ENCODE results near the gene PIH1D1.
A peak's percentile ranks its signal among the peaks of the same experiment; 100 is the strongest.
"Not testable (repeated sequence)": the region's sequence is repeated elsewhere in the genome, so short reads cannot be mapped to it uniquely, and the experiment has no call there.

PIH1D1 gene

GRCh38 chr19:49448432-49448786, 3.2 kb downstream of the PIH1D1 start:
- TF ChIP-seq ZNF274 (IDR thresholded peaks at IDR 0.05; ENCODE audit: low read depth, low read length) (no peak), SUZ12 (IDR thresholded peaks at IDR 0.05; ENCODE audit: extremely low read depth, insufficient read depth, insufficient read length) (no peak), YY1 (IDR thresholded peaks at IDR 0.05; ENCODE audit: insufficient read depth, insufficient read length) (no peak)
- no peak overlapping the region for H3K9ac ChIP-seq (ENCODE audit: insufficient read length, low read depth)
- peaks cover 46% of the 10 kb centered on the region for H3K36me3 ChIP-seq (ENCODE audit: insufficient read depth, insufficient read length, low read length)
- no peaks in the 10 kb centered on the region for H3K27me3 ChIP-seq (ENCODE audit: insufficient read depth, insufficient read length)
- peaks cover 6% of the 10 kb centered on the region for H3K4me1 ChIP-seq (ENCODE audit: insufficient read depth, insufficient read length)
- H3K9me3 ChIP-seq (ENCODE audit: insufficient read depth, low read length), result no peaks in the 10 kb centered on the region
- H3K4me3 ChIP-seq (ENCODE audit: insufficient read length, low read depth), result no peak overlapping the region
- DNase-seq (ENCODE audit: low read depth, low spot score), result no peak

- DNase-seq (ENCODE audit: low read depth, low spot score), result no peak
- no peak for TF ChIP-seq SUZ12 (IDR thresholded peaks at IDR 0.05; ENCODE audit: extremely low read depth, insufficient read depth, insufficient read length)
- no peak for TF ChIP-seq ZNF274 (IDR thresholded peaks at IDR 0.05; ENCODE audit: low read depth, low read length)
- no peak for TF ChIP-seq YY1 (IDR thresholded peaks at IDR 0.05; ENCODE audit: insufficient read depth, insufficient read length)
- Histone ChIP-seq H3K27me3 (ENCODE audit: insufficient read depth, insufficient read length) (no peaks in the 10 kb centered on the region), H3K9me3 (ENCODE audit: insufficient read depth, low read length) (no peaks in the 10 kb centered on the region), H3K4me1 (ENCODE audit: insufficient read depth, insufficient read length) (peaks cover 6% of the 10 kb centered on the region), H3K4me3 (ENCODE audit: insufficient read length, low read depth) (no peak overlapping the region), H3K36me3 (ENCODE audit: insufficient read depth, insufficient read length, low read length) (peaks cover 46% of the 10 kb centered on the region), H3K9ac (ENCODE audit: insufficient read length, low read depth) (no peak overlapping the region)
Measured at GRCh38 chr19:49447485-49448431, 3.9 kb downstream of the PIH1D1 start.

- Histone ChIP-seq H3K4me1 (ENCODE audit: insufficient read depth, insufficient read length) (peaks cover 6% of the 10 kb centered on the region), H3K9ac (ENCODE audit: insufficient read length, low read depth) (no peak overlapping the region), H3K4me3 (ENCODE audit: insufficient read length, low read depth) (no peak overlapping the region), H3K27me3 (ENCODE audit: insufficient read depth, insufficient read length) (peaks cover 10% of the 10 kb centered on the region), H3K36me3 (ENCODE audit: insufficient read depth, insufficient read length, low read length) (peaks cover 46% of the 10 kb centered on the region), H3K9me3 (ENCODE audit: insufficient read depth, low read length) (no peaks in the 10 kb centered on the region)
- no peak for TF ChIP-seq SUZ12 (IDR thresholded peaks at IDR 0.05; ENCODE audit: extremely low read depth, insufficient read depth, insufficient read length)
- TF ChIP-seq ZNF274 (IDR thresholded peaks at IDR 0.05; ENCODE audit: low read depth, low read length), result no peak
- no peak for TF ChIP-seq YY1 (IDR thresholded peaks at IDR 0.05; ENCODE audit: insufficient read depth, insufficient read length)
- no peak for DNase-seq (ENCODE audit: low read depth, low spot score)
Measured at GRCh38 chr19:49445997-49446396, 5.6 kb downstream of the PIH1D1 start.

- H3K27me3 ChIP-seq (ENCODE audit: insufficient read depth, insufficient read length), result peaks cover 28% of the 10 kb centered on the region
- not testable (repeated sequence) for H3K9me3 ChIP-seq (ENCODE audit: insufficient read depth, low read length); H3K4me3 ChIP-seq (ENCODE audit: insufficient read length, low read depth); H3K4me1 ChIP-seq (ENCODE audit: insufficient read depth, insufficient read length); H3K9ac ChIP-seq (ENCODE audit: insufficient read length, low read depth); DNase-seq (ENCODE audit: low read depth, low spot score)
- H3K36me3 ChIP-seq (ENCODE audit: insufficient read depth, insufficient read length, low read length), result peaks cover 33% of the 10 kb centered on the region
Measured at GRCh38 chr19:49444100-49444700, 7.4 kb downstream of the PIH1D1 start.

- H3K4me3 ChIP-seq (ENCODE audit: insufficient read length, low read depth), result peak overlapping the region; percentile 63
- H3K9me3 ChIP-seq (ENCODE audit: insufficient read depth, low read length), result no peaks in the 10 kb centered on the region
- TF ChIP-seq SUZ12 (IDR thresholded peaks at IDR 0.05; ENCODE audit: extremely low read depth, insufficient read depth, insufficient read length) (no peak), YY1 (IDR thresholded peaks at IDR 0.05; ENCODE audit: insufficient read depth, insufficient read length) (no peak), ZNF274 (IDR thresholded peaks at IDR 0.05; ENCODE audit: low read depth, low read length) (no peak)
Measured at GRCh38 chr19:49443366-49444099, 8.1 kb downstream of the PIH1D1 start.

GRCh38 chr19:49442771-49443365, 8.7 kb downstream of the PIH1D1 start:
- Histone ChIP-seq H3K4me1 (ENCODE audit: insufficient read depth, insufficient read length) (peaks cover 4% of the 10 kb centered on the region), H3K4me3 (ENCODE audit: insufficient read length, low read depth) (peak overlapping the region; percentile 63), H3K9ac (ENCODE audit: insufficient read length, low read depth) (peak overlapping the region; percentile 51), H3K27me3 (ENCODE audit: insufficient read depth, insufficient read length) (peaks cover 41% of the 10 kb centered on the region), H3K36me3 (ENCODE audit: insufficient read depth, insufficient read length, low read length) (peaks cover 20% of the 10 kb centered on the region), H3K9me3 (ENCODE audit: insufficient read depth, low read length) (no peaks in the 10 kb centered on the region)
- peak; percentile 90 for DNase-seq (ENCODE audit: low read depth, low spot score)
- TF ChIP-seq YY1 (IDR thresholded peaks at IDR 0.05; ENCODE audit: insufficient read depth, insufficient read length) (no peak), SUZ12 (IDR thresholded peaks at IDR 0.05; ENCODE audit: extremely low read depth, insufficient read depth, insufficient read length) (no peak), ZNF274 (IDR thresholded peaks at IDR 0.05; ENCODE audit: low read depth, low read length) (no peak)

More at GRCh38 chr19:49443366-49444099, 8.1 kb downstream of the PIH1D1 start:
- peaks cover 26% of the 10 kb centered on the region for H3K36me3 ChIP-seq (ENCODE audit: insufficient read depth, insufficient read length, low read length)
- DNase-seq (ENCODE audit: low read depth, low spot score), result peak; percentile 85
- peaks cover 34% of the 10 kb centered on the region for H3K27me3 ChIP-seq (ENCODE audit: insufficient read depth, insufficient read length)
- peak overlapping the region; percentile 51 for H3K9ac ChIP-seq (ENCODE audit: insufficient read length, low read depth)
- peaks cover 8% of the 10 kb centered on the region for H3K4me1 ChIP-seq (ENCODE audit: insufficient read depth, insufficient read length)

All from NT2/D1 (cell line).